ENCODE measurements around the gene KNOP1. TPM values are rescaled to one million over a fixed set of nuclear protein-coding genes. Genes with fewer than 3 reads are reported as not detected.

Gene KNOP1
- total and polyA plus RNA-seq, 2 of the 13 experiments (the other 11 are each of a cell fraction or from before 2014, with no cell fraction given), result 21.2 to 57.5 TPM

DNA sequence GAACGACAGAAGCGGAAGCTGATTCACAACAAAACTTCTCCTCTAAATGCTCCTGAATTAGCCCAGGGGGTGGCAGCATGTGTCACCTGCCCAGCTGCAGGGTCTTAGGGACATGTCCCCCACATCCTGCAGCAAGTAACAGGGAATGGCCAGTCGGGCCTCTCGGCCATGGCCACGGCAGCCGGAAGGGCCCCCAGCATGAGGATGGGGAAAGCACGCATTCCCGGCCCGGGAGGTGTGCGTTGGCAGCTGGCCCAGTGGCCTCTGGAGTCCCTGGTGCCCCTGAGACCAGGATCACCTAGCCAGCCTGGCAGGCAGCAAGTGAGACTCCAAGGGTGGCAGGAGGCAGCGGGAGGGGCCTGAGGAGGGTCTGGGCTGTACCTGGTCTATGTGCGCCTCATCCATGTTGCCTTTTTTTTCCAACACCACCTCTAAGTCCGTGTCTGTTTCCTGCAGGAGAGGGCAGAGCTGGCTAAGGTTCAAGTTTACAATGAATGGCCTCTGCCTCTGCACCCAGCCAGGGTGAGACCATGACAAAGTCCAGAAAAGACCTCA is 7.0 kb downstream of the KNOP1 start (continued):
- TF ChIP-seq, protein P1, sequence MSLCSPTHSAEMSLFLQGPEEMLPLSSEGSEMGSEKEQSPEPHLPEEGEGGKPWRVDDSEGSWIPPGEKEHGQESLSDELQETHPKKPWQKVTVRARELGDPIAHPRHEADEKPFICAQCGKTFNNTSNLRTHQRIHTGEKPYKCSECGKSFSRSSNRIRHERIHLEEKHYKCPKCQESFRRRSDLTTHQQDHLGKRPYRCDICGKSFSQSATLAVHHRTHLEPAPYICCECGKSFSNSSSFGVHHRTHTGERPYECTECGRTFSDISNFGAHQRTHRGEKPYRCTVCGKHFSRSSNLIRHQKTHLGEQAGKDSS (CRISPR knock-in tag; IDR thresholded peaks at IDR 0.05; ENCODE audit: borderline replicate concordance, low read depth), result no peak
- peak; percentile 61 for TF ChIP-seq HNF4A (CRISPR knock-in tag; IDR thresholded peaks at IDR 0.05)
- TF ChIP-seq ZNF3 (CRISPR knock-in tag; IDR thresholded peaks at IDR 0.05), result no peak
- TF ChIP-seq ZNF274 (CRISPR knock-in tag; IDR thresholded peaks at IDR 0.05), result 0 out of 2 replicates have a peak, but pooled peaks have one; percentile 46
- TF ChIP-seq, protein P2, sequence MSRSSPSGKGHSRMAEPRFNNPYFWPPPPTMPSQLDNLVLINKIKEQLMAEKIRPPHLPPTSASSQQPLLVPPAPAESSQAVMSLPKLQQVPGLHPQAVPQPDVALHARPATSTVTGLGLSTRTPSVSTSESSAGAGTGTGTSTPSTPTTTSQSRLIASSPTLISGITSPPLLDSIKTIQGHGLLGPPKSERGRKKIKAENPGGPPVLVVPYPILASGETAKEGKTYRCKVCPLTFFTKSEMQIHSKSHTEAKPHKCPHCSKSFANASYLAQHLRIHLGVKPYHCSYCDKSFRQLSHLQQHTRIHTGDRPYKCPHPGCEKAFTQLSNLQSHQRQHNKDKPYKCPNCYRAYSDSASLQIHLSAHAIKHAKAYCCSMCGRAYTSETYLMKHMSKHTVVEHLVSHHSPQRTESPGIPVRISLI (CRISPR knock-in tag; IDR thresholded peaks at IDR 0.05; ENCODE audit: borderline replicate concordance), result peak; percentile 65; the same call in 1 of the 2 replicates
- TF ChIP-seq RELA (CRISPR knock-in tag; IDR thresholded peaks at IDR 0.05), result no peak
- TF ChIP-seq RBFOX2 (IDR thresholded peaks at IDR 0.05; ENCODE audit: low read depth, low read length), result peak; percentile 66
- peak; percentile 41 for TF ChIP-seq ASH2L (IDR thresholded peaks at IDR 0.05; ENCODE audit: insufficient read length, low read depth, low read length)
- no peak for TF ChIP-seq HNRNPH1 (optimal IDR thresholded peaks at IDR 0.05; ENCODE audit: low read depth, low read length)
- TF ChIP-seq, protein P3, sequence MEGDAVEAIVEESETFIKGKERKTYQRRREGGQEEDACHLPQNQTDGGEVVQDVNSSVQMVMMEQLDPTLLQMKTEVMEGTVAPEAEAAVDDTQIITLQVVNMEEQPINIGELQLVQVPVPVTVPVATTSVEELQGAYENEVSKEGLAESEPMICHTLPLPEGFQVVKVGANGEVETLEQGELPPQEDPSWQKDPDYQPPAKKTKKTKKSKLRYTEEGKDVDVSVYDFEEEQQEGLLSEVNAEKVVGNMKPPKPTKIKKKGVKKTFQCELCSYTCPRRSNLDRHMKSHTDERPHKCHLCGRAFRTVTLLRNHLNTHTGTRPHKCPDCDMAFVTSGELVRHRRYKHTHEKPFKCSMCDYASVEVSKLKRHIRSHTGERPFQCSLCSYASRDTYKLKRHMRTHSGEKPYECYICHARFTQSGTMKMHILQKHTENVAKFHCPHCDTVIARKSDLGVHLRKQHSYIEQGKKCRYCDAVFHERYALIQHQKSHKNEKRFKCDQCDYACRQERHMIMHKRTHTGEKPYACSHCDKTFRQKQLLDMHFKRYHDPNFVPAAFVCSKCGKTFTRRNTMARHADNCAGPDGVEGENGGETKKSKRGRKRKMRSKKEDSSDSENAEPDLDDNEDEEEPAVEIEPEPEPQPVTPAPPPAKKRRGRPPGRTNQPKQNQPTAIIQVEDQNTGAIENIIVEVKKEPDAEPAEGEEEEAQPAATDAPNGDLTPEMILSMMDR (CRISPR knock-in tag; IDR thresholded peaks at IDR 0.05), result peak; percentile 36; the same call in 1 of the 2 replicates
- TF ChIP-seq, protein P4, sequence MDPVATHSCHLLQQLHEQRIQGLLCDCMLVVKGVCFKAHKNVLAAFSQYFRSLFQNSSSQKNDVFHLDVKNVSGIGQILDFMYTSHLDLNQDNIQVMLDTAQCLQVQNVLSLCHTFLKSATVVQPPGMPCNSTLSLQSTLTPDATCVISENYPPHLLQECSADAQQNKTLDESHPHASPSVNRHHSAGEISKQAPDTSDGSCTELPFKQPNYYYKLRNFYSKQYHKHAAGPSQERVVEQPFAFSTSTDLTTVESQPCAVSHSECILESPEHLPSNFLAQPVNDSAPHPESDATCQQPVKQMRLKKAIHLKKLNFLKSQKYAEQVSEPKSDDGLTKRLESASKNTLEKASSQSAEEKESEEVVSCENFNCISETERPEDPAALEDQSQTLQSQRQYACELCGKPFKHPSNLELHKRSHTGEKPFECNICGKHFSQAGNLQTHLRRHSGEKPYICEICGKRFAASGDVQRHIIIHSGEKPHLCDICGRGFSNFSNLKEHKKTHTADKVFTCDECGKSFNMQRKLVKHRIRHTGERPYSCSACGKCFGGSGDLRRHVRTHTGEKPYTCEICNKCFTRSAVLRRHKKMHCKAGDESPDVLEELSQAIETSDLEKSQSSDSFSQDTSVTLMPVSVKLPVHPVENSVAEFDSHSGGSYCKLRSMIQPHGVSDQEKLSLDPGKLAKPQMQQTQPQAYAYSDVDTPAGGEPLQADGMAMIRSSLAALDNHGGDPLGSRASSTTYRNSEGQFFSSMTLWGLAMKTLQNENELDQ (CRISPR knock-in tag; IDR thresholded peaks at IDR 0.05; ENCODE audit: borderline replicate concordance), result 0 out of 2 replicates have a peak, but pooled peaks have one; percentile 51
- no peak for TF ChIP-seq ZNF446 (CRISPR knock-in tag; IDR thresholded peaks at IDR 0.05)
- TF ChIP-seq ZNF33B (CRISPR knock-in tag; IDR thresholded peaks at IDR 0.05), result no peak
- TF ChIP-seq, protein P5, sequence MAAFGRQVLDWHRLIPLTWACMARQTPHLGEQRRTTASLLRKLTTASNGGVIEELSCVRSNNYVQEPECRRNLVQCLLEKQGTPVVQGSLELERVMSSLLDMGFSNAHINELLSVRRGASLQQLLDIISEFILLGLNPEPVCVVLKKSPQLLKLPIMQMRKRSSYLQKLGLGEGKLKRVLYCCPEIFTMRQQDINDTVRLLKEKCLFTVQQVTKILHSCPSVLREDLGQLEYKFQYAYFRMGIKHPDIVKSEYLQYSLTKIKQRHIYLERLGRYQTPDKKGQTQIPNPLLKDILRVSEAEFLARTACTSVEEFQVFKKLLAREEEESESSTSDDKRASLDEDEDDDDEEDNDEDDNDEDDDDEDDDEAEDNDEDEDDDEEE (CRISPR knock-in tag; IDR thresholded peaks at IDR 0.05), result 0 out of 2 replicates have a peak, but pooled peaks have one; percentile 5
- no peak for TF ChIP-seq EP300 (IDR thresholded peaks at IDR 0.05; ENCODE audit: low read depth in 2 of 2, low read length in 2 of 2)
- no peak for TF ChIP-seq EP300 (CRISPR knock-in tag; IDR thresholded peaks at IDR 0.05; ENCODE audit: borderline replicate concordance)
- TF ChIP-seq, protein P6, sequence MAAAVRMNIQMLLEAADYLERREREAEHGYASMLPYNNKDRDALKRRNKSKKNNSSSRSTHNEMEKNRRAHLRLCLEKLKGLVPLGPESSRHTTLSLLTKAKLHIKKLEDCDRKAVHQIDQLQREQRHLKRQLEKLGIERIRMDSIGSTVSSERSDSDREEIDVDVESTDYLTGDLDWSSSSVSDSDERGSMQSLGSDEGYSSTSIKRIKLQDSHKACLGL (CRISPR knock-in tag; IDR thresholded peaks at IDR 0.05), result no peak
- no peak for TF ChIP-seq GTF3A (CRISPR knock-in tag; conservative IDR thresholded peaks at IDR 0.05)
- TF ChIP-seq NCOR1 (IDR thresholded peaks at IDR 0.05; ENCODE audit: borderline replicate concordance, low read length), result 0 out of 2 replicates have a peak, but pooled peaks have one; percentile 50
- TF ChIP-seq NFYC (CRISPR knock-in tag; IDR thresholded peaks at IDR 0.05), result no peak
- no peak; the same call in 1 of the 2 replicates for TF ChIP-seq POLR2AphosphoS2 (IDR thresholded peaks at IDR 0.05; ENCODE audit: low read depth, low read length)
- no peak for TF ChIP-seq DMAP1 (CRISPR knock-in tag; IDR thresholded peaks at IDR 0.05)
- TF ChIP-seq PHF5A (CRISPR knock-in tag; IDR thresholded peaks at IDR 0.05; ENCODE audit: low read depth, unreplicated experiment), result no peak

All from HepG2 (cell line).